ENCODE data around the gene DNAJC2.

Gene DNAJC2

GRCh38 chr7:103344453-103345149 lies at the start of gene DNAJC2:
Gene DNAJC2, minus strand, starts transcription at chr7:103344767. Its CDS starts 145 bp downstream, at chr7:103344622.
- FAIRE-seq: no peak

GRCh38 chr7:103391976-103392375 lies 47.4 kb upstream of the DNAJC2 start:
- no peak for FAIRE-seq
- DNase-seq (ENCODE audit: insufficient read length, low spot score): no peak

More at GRCh38 chr7:103344453-103345149, at the start of gene DNAJC2:
- DNase-seq (ENCODE audit: insufficient read length, low spot score): peak; percentile 84

- no peak for DNase-seq (ENCODE audit: insufficient read length, low spot score)
- no peak for FAIRE-seq
Measured at GRCh38 chr7:103391150-103391549, 46.6 kb upstream of the DNAJC2 start.

- no peak for FAIRE-seq
- no peak for DNase-seq (ENCODE audit: insufficient read length, low spot score)
Measured at GRCh38 chr7:103389263-103389662, 44.7 kb upstream of the DNAJC2 start.

- FAIRE-seq (no peak), DNase-seq (ENCODE audit: insufficient read length, low spot score) (no peak)
Measured at GRCh38 chr7:103388469-103389140, 44.0 kb upstream of the DNAJC2 start.

- no peak for DNase-seq (ENCODE audit: insufficient read length, low spot score)
- no peak for FAIRE-seq
Measured at GRCh38 chr7:103387242-103387641, 42.7 kb upstream of the DNAJC2 start.

GRCh38 chr7:103382032-103382402 lies 37.5 kb upstream of the DNAJC2 start:
- FAIRE-seq: no peak
- DNase-seq (ENCODE audit: insufficient read length, low spot score): no peak

- FAIRE-seq (peak; percentile 98), DNase-seq (ENCODE audit: insufficient read length, low spot score) (no peak)
Measured at GRCh38 chr7:103381280-103382031, 36.9 kb upstream of the DNAJC2 start.

GRCh38 chr7:103380395-103381191 lies 36.0 kb upstream of the DNAJC2 start:
- FAIRE-seq: no peak
- DNase-seq (ENCODE audit: insufficient read length, low spot score): no peak

- FAIRE-seq (no peak), DNase-seq (ENCODE audit: insufficient read length, low spot score) (no peak)
Measured at GRCh38 chr7:103379270-103379975, 34.9 kb upstream of the DNAJC2 start.

GRCh38 chr7:103373866-103374643 lies 29.5 kb upstream of the DNAJC2 start:
- DNase-seq (ENCODE audit: insufficient read length, low spot score): no peak
- FAIRE-seq: no peak

GRCh38 chr7:103369432-103369831 lies 24.9 kb upstream of the DNAJC2 start:
- FAIRE-seq: no peak
- no peak for DNase-seq (ENCODE audit: insufficient read length, low spot score)

GRCh38 chr7:103349805-103350204 lies 5.2 kb upstream of the DNAJC2 start:
- DNase-seq (ENCODE audit: insufficient read length, low spot score): no peak
- FAIRE-seq: no peak

GRCh38 chr7:103348959-103349358 lies 4.4 kb upstream of the DNAJC2 start:
- FAIRE-seq: no peak

GRCh38 chr7:103348452-103348851 lies 3.9 kb upstream of the DNAJC2 start:
- DNase-seq (ENCODE audit: insufficient read length, low spot score) (no peak), FAIRE-seq (no peak)

More at GRCh38 chr7:103348959-103349358, 4.4 kb upstream of the DNAJC2 start:
- DNase-seq (ENCODE audit: insufficient read length, low spot score): no peak

GRCh38 chr7:103347507-103348267 lies 3.1 kb upstream of the DNAJC2 start, which contains the start of gene PSMC2:
Gene PSMC2, plus strand, starts transcription at chr7:103347643. Its CDS starts 69 bp downstream, at chr7:103347712.
- DNase-seq (ENCODE audit: insufficient read length, low spot score): peak; percentile 76
- FAIRE-seq: no peak

- DNase-seq (ENCODE audit: insufficient read length, low spot score) (no peak), FAIRE-seq (no peak)
Measured at GRCh38 chr7:103346396-103346795, 1.8 kb upstream of the DNAJC2 start.

- FAIRE-seq: no peak
- DNase-seq (ENCODE audit: insufficient read length, low spot score): no peak
Measured at GRCh38 chr7:103343758-103344452, 662 bp downstream of the DNAJC2 start.
